HepG2 (cell line): ENCODE data around the gene PIK3R1. TPM values are rescaled to one million over a fixed set of nuclear protein-coding genes. Genes with fewer than 3 reads are reported as not detected.

Experiments used
- ATAC-seq: fragments of 200-7000 bp; cut with Tn5 transposase; 3 replicates; pipeline ENCODE4 v1.9.1; 2020; ENCODE audit warnings: mild to moderate bottlenecking, moderate library complexity
- BruUV-seq: library from RNA; stranded (reverse); fragments of 400-500 nt; replicated peaks from 2 replicates; lab custom pipeline; 2021; lab: Mats Ljungman, UMichigan
- CTCF ChIA-PET: fragments of 300-600 bp; formaldehyde crosslinking; extraction: SDS; loops from one replicate; lab custom pipeline; 2021; ENCODE audit warnings: low total read pairs, inconsistent platforms, low intra/inter-chr PET ratio; lab: Yijun Ruan, JAX
- POLR2A ChIA-PET: fragments of 350-600 bp; sonication (Branson Sonifier 250); formaldehyde crosslinking; loops from one replicate; lab custom pipeline; 2020; ENCODE audit warnings: antibody characterized with exemption, inconsistent platforms; lab: Yijun Ruan, JAX
- DNase-seq: peaks from one replicate; pipeline ENCODE4 v3.0.0-alpha.2; 2015; ENCODE audit warnings: low spot score
- FAIRE-seq: peaks from 3 replicates; lab custom pipeline; 2011; peaks lifted over from hg19 to GRCh38; lab: Jason Lieb, UNC
- H2AFZ ChIP-seq: one replicate; pipeline ENCODE4 v1.6.1; 2011; ENCODE audit warnings: low read length, inconsistent platforms
- H3K27ac ChIP-seq: fragments of 300-600 bp; 3 replicates; pipeline ENCODE4 v1.8.0; 2011; ENCODE audit warnings: mixed run types, mild to moderate bottlenecking, mixed read lengths, low read length, inconsistent platforms; ENCODE audit not compliant: insufficient read depth; ENCODE audit errors: extremely low read length
- H3K27me3 ChIP-seq, 2 experiments: fragments of 200-600 bp in 1 of 2; 2 replicates in 1 of 2; 3 replicates in 1 of 2; pipeline versions ENCODE4 v1.6.0 to v1.8.0; 2011; ENCODE audit warnings: low read length in 2 of 2, mild to moderate bottlenecking in 2 of 2, moderate library complexity in 2 of 2, inconsistent platforms in 1 of 2; ENCODE audit not compliant: insufficient read depth in 2 of 2, control insufficient read depth in 1 of 2
- H3K36me3 ChIP-seq, 2 experiments: fragments of 200-600 bp in 1 of 2; replicated peaks in 1 of 2; 2 replicates in 1 of 2; 3 replicates in 1 of 2; pipeline versions ENCODE4 v1.5.1 to v1.8.0; 2011; ENCODE audit warnings: low read length in 2 of 2, inconsistent platforms in 1 of 2; ENCODE audit not compliant: insufficient read depth in 2 of 2, control insufficient read depth in 1 of 2
- H3K4me1 ChIP-seq: 2 replicates; pipeline ENCODE4 v1.5.1; 2012; ENCODE audit warnings: low read length, inconsistent platforms; ENCODE audit not compliant: insufficient read depth
- H3K4me2 ChIP-seq: 2 replicates; pipeline ENCODE4 v1.6.0; 2011; ENCODE audit warnings: low read depth, low read length, inconsistent platforms
- H3K4me3 ChIP-seq, 3 experiments: fragments of 200-600 bp in 1 of 3; sonication (generic), shearing (Covaris generic) in 1 of 3; replicated peaks in 1 of 3; 2 replicates each; pipeline ENCODE4 v1.5.1; 2011 to 2016; ENCODE audit warnings: low read length in 3 of 3, inconsistent platforms in 2 of 3, low read depth in 2 of 3, mild to moderate bottlenecking in 2 of 3, control low read depth in 1 of 3, mixed read lengths in 1 of 3; ENCODE audit not compliant: insufficient read depth in 1 of 3
- H3K79me2 ChIP-seq: one replicate; pipeline ENCODE4 v1.6.1; 2011; ENCODE audit warnings: low read length, inconsistent platforms; ENCODE audit not compliant: insufficient read depth
- H3K9ac ChIP-seq: 2 replicates; pipeline ENCODE4 v1.6.0; 2011; ENCODE audit warnings: mild to moderate bottlenecking, low read depth, low read length, inconsistent platforms; ENCODE audit not compliant: insufficient read depth
- H3K9me3 ChIP-seq: 2 replicates; pipeline ENCODE4 v1.5.1; 2012; ENCODE audit warnings: mild to moderate bottlenecking, low read length
- H4K20me1 ChIP-seq: 2 replicates; pipeline ENCODE4 v1.6.0; 2011; ENCODE audit warnings: inconsistent platforms, mild to moderate bottlenecking, low read length, moderate library complexity; ENCODE audit not compliant: insufficient read depth
- ARID4A ChIP-seq: sonication (generic); formaldehyde crosslinking; IDR thresholded peaks from 2 replicates; pipeline ENCODE4 v1.5.0; 2020; ENCODE audit warnings: mild to moderate bottlenecking, missing genetic modification reagents, borderline replicate concordance
- CCDC6 ChIP-seq: sonication (generic); formaldehyde crosslinking; IDR thresholded peaks from 2 replicates; pipeline ENCODE4 v1.8.1; 2022; ENCODE audit warnings: mild to moderate bottlenecking, missing genetic modification reagents, moderate library complexity
- CEBPZ ChIP-seq: IDR thresholded peaks from 2 replicates; pipeline ENCODE4 v1.6.1; 2012; ENCODE audit warnings: low read length, improper control_type of control experiment
- DMAP1 ChIP-seq: IDR thresholded peaks from 2 replicates; pipeline ENCODE4 v1.6.1; 2016
- HHEX ChIP-seq: IDR thresholded peaks from 2 replicates; pipeline ENCODE4 v1.6.1; 2016; ENCODE audit warnings: control low read depth
- HOXA7 ChIP-seq: sonication (generic); formaldehyde crosslinking; IDR thresholded peaks from 2 replicates; pipeline ENCODE4 v1.8.1; 2022; ENCODE audit warnings: mild to moderate bottlenecking, missing genetic modification reagents, moderate library complexity
- LCORL ChIP-seq, 2 experiments: fragments of 450-650 bp in 1 of 2; sonication (generic) in 1 of 2; formaldehyde crosslinking in 1 of 2; IDR thresholded peaks; 2 replicates each; pipeline versions ENCODE4 v1.5.0 to v1.6.1; 2017 to 2020; ENCODE audit warnings: antibody characterized with exemption in 1 of 2, missing genetic modification reagents in 1 of 2
- RXRA ChIP-seq: sonication (generic); formaldehyde crosslinking; IDR thresholded peaks from 2 replicates; pipeline ENCODE4 v1.5.1; 2020; ENCODE audit warnings: missing genetic modification reagents
- TRIM24 ChIP-seq: sonication (generic); formaldehyde crosslinking; IDR thresholded peaks from 2 replicates; pipeline ENCODE4 v1.8.0; 2022; ENCODE audit warnings: mild to moderate bottlenecking, missing genetic modification reagents
- ZFP1 ChIP-seq: IDR thresholded peaks from 2 replicates; pipeline ENCODE4 v1.6.1; 2016
- ZNF121 ChIP-seq: sonication (generic); formaldehyde crosslinking; IDR thresholded peaks from 2 replicates; pipeline ENCODE4 v1.5.0; 2020; ENCODE audit warnings: mild to moderate bottlenecking, missing genetic modification reagents
- ZNF7 ChIP-seq: IDR thresholded peaks from 2 replicates; pipeline ENCODE4 v1.6.1; 2016; ENCODE audit warnings: missing biosample characterization, missing genetic modification reagents
- ZUFSP ChIP-seq: sonication (generic); formaldehyde crosslinking; IDR thresholded peaks from 2 replicates; pipeline ENCODE4 v1.9.0; 2021; ENCODE audit warnings: missing genetic modification reagents, mild to moderate bottlenecking, borderline replicate concordance
- WGBS: methylation state at CpG from one replicate; pipeline ENCODE4 v1.1.6; 2017; ENCODE audit warnings: low lambda C conversion rate; 5-methylcytosine and 5-hydroxymethylcytosine counted together
- in situ Hi-C: cut with HindIII; loops from 2 replicates; pipeline ENCODE4 v1.10.0; 2017; ENCODE audit warnings: low pct_unique_long_range_greater_than_20kb; ENCODE audit not compliant: extremely low pct_ligation_motif_present
- intact Hi-C: fragments of 100-400 bp; cut with micrococcal nuclease; formaldehyde crosslinking; loops from one replicate; pipeline ENCODE4 v1.10.0; 2022; ENCODE audit not compliant: unreplicated experiment
- polyA plus RNA-seq, 8 experiments: library from polyadenylated mRNA; depleted of rRNA in 3 of 8; stranded (reverse) in 7 of 8; unstranded in 1 of 8; fragments of >200 nt; fragmentation: Illumina TruSeq in 4 of 8; extraction: Trizol in 4 of 8; gene quantifications; 2 replicates each; pipeline versions ENCODE4 v1.2.1 to v1.2.3, GENCODE V29; 2011 to 2016; ENCODE audit warnings: low read depth in 4 of 8, missing spikeins in 1 of 8, mixed read lengths in 1 of 8; ENCODE audit not compliant: insufficient read depth in 1 of 8
- total RNA-seq, 5 experiments: library from RNA; depleted of rRNA; stranded (reverse); fragments of >200 nt; fragmentation: Illumina TruSeq; extraction: Trizol; gene quantifications; 2 replicates each; pipeline ENCODE4 v1.2.3, GENCODE V29; 2016; ENCODE audit warnings: low read depth in 1 of 5
- TF ChIP-seq, protein P1 (sequence below): sonication (generic); formaldehyde crosslinking; IDR thresholded peaks from 2 replicates; pipeline ENCODE4 v1.8.0; 2022; ENCODE audit warnings: missing genetic modification reagents, low read depth, mild to moderate bottlenecking, borderline replicate concordance
- TF ChIP-seq, protein P2 (sequence below): conservative IDR thresholded peaks from 2 replicates; pipeline ENCODE4 v1.6.1; 2018; ENCODE audit warnings: missing genetic modification reagents

Gene PIK3R1
- total and polyA plus RNA-seq, 2 of the 13 experiments (the other 11 are each of a cell fraction or from before 2014, with no cell fraction given) = 8.4 to 21.3 TPM

DNA sequence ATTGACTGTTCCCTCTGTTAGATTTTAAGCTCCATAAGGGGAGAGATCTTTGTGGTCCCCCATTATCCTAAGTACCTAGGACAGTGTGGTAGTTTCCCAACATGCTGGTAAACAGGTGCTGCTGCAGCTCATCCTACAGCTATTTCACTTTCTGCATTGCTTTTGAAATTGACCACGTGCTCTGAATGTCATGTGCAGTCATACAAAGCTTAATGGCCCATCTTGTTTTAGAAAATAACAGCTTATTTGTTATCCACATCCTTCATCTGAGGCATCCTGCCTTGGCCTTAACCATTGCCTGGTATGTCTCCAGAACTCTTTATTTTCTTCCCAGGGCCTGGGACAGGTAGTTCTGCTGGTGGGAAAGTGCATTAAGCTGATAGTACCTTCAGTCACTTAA is 14.7 kb downstream of the PIK3R1 start:
- Histone ChIP-seq H3K4me3 (no peak overlapping the region), H3K9me3 (no peaks in the 10 kb centered on the region), H3K36me3 (peaks cover 9 to 37% of the 10 kb centered on the region in 2 experiments; a peak in 4 of 5 replicates), H3K79me2 (peaks cover 63% of the 10 kb centered on the region), H3K27ac (no peak overlapping the region), H3K4me2 (no peak overlapping the region), H3K27me3 (no peaks in the 10 kb centered on the region), H3K9ac (no peak overlapping the region), H3K4me1 (peaks cover 4% of the 10 kb centered on the region), H2AFZ (no peak overlapping the region), H4K20me1 (no peaks in the 10 kb centered on the region)
- ATAC-seq (no peak), DNase-seq (no peak), FAIRE-seq (no peak)
- CTCF ChIA-PET = no interaction called here
- WGBS = 95% methylated on average over 1 of the region's 1 CpG
- intact Hi-C loops (no loop called here), in situ Hi-C loops (no loop called here)
- POLR2A ChIA-PET = no interaction called here
- no TSS peak for BruUV-seq
- TF ChIP-seq CEBPZ (no peak), CCDC6 (CRISPR knock-in tag) (no peak), ZNF121 (CRISPR knock-in tag) (no peak), DMAP1 (CRISPR knock-in tag) (no peak), ARID4A (CRISPR knock-in tag) (no peak), RXRA (CRISPR knock-in tag) (no peak), ZUFSP (CRISPR knock-in tag) (no peak), ZNF7 (CRISPR knock-in tag) (no peak), HHEX (CRISPR knock-in tag) (no peak), TRIM24 (CRISPR knock-in tag) (no peak), HOXA7 (CRISPR knock-in tag) (no peak), ZFP1 (CRISPR knock-in tag) (no peak), LCORL (IDR thresholded peaks at IDR 0.05) (no peak), LCORL (CRISPR knock-in tag; IDR thresholded peaks at IDR 0.05) (no peak)
- TF ChIP-seq, protein P1, sequence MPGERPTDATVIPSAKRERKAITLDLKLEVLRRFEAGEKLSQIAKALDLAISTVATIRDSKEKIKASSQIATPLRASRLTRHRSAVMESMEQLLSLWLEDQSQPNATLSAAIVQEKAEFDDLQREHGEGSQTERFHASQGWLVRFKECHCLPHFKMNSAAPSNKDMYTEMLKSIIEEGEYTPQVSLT (CRISPR knock-in tag) = no peak
- TF ChIP-seq, protein P2, sequence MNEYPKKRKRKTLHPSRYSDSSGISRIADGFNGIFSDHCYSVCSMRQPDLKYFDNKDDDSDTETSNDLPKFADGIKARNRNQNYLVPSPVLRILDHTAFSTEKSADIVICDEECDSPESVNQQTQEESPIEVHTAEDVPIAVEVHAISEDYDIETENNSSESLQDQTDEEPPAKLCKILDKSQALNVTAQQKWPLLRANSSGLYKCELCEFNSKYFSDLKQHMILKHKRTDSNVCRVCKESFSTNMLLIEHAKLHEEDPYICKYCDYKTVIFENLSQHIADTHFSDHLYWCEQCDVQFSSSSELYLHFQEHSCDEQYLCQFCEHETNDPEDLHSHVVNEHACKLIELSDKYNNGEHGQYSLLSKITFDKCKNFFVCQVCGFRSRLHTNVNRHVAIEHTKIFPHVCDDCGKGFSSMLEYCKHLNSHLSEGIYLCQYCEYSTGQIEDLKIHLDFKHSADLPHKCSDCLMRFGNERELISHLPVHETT = no peak
